Measurements from ENCODE around the gene HYOU1.
"Not testable (repeated sequence)": the region's sequence is repeated elsewhere in the genome, so short reads cannot be mapped to it uniquely, and the experiment has no call there.

Gene HYOU1

DNA sequence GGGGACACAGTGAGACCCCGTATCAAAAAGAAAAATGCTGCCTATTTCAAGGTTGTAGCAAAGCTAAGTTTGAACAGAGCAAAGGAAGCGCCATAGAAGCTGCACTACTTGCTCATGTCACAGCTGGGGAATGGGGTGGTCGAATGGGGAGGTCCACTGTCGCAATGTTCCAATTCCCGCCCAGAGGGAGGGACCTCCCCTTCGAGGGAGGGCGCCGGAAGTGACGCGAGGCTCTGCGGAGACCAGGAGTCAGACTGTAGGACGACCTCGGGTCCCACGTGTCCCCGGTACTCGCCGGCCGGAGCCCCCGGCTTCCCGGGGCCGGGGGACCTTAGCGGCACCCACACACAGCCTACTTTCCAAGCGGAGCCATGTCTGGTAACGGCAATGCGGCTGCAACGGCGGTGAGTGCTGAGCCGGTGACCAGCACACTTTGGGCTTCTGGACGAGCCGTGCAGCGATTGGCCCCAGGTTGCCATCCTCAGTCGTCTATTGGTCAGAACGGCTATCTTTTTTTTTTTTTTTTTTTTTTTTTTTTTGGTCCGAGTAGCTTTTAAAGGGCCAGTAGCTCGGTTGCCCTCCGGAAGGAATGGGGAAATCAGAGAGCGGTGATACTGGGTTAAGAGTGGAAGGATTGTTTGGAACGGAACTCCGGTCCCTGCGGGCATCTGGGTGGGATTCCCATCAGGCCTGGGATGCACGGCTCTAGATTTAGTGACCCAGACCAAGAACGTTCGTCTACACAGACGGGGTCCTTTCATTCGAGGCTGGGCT lies 27.8 kb upstream of the HYOU1 start, which contains the start of gene HMBS:
Gene HMBS (plus strand): TSS at position 219 of the 774 bp plus-strand sequence. CDS start 153 bp downstream, at position 372.
- DNase-seq: peak; percentile 90

DNA sequence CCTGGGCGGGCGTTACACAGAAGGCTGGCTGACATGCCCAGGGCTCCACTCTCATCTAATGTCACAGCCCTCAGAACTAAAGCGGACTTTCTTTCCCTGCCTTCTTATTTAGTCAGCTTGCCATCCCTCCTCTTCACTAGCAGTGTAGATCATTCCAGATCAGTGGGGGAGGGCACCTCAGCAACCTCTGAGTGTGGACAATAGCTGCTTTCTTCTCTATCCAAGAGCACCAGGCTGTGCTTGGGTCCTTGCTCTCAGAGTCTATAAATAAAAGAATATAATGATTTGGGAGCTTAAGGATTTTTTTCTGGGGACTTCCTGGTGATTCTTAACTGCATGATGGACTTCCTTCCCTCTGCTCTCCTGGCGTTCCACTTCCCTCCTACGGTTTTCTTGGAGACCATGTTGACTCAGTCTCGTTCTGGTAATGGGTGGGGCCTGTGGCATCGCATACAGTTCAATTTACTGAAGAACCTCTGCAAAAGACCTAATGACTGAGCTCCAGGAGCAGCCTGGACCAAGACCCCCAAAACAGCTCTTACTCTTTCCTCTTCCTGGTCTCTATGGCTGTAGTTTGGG lies 24.8 kb upstream of the HYOU1 start:
- no peak for DNase-seq

DNA sequence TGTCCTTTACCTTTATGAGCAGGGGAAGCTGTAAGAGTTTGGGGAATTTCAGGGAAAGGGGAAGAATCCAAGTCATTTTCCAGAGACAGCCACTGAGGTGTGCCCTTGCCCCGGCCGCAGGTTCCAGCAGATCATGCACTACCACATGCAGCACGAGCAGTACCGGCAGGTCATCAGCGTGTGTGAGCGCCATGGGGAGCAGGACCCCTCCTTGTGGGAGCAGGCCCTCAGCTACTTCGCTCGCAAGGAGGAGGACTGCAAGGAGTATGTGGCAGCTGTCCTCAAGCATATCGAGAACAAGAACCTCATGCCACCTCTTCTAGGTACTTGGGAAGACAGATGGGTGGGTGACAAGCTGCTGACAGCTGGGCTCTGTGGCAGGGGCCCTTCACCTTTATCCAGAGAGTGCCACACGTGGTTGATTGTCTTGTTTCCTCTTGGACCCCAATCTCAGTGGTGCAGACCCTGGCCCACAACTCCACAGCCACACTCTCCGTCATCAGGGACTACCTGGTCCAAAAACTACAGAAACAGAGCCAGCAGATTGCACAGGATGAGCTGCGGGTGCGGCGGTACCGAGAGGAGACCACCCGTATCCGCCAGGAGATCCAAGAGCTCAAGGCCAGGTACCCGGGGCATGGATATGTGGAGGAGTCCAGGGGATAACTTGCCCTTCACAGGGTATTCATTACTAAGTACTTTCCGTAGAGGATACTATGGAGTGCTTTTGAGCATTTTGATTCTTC lies 21.8 kb upstream of the HYOU1 start:
- DNase-seq: no peak

DNA sequence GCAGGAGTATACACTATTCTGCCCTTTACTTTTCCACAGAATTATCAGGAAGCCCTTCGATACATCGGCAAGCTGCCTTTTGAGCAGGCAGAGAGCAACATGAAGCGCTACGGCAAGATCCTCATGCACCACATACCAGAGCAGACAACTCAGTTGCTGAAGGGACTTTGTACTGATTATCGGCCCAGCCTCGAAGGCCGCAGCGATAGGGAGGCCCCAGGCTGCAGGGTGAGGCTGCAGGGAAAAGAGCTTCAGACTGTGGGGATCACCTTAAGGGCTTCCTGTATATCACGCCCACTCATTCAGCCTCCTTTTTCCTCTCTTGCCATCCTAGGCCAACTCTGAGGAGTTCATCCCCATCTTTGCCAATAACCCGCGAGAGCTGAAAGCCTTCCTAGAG lies 20.8 kb upstream of the HYOU1 start:
- DNase-seq: no peak

DNA sequence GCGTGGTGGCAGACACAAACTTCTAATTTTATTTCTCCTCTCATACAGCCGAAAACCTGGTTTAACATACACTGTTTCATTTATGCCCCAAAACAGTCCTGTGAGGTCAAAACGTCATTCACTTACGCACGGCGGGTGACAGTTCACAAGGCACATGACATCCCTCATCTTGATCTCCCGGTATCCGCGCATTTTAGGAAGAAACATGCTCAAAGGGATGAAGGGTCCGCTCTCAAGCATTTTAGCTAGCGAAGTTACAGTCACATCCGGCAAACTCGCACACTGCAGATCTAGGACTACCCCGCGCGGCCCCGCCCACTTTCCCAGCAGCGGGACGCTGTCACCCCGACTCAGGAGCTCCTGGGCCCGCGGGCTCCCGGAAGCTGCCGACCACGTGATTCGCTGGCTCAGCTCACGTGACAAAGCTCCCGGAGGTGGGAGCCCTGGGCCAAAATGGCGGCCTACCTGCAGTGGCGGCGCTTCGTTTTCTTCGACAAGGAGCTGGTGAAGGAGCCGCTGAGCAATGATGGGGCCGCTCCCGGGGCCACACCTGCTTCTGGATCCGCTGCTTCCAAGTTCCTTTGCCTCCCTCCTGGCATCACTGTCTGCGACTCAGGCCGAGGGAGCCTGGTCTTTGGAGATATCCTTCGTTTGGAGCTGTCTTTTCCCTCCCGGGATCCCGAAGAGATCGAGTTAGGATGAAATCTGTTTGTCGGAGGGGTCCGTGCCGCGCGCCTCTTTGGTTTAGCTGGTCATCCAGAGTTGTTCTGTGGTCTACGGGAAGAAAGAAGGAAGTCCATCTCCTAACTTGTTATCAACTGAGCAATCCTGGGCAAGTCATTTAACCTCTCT lies 10.6 kb upstream of the HYOU1 start, which contains the start of gene VPS11:
Gene VPS11 (plus strand): TSS at position 448 of the 852 bp plus-strand sequence. CDS start 6 bp downstream, at position 454.
- peak; percentile 91 for DNase-seq

DNA sequence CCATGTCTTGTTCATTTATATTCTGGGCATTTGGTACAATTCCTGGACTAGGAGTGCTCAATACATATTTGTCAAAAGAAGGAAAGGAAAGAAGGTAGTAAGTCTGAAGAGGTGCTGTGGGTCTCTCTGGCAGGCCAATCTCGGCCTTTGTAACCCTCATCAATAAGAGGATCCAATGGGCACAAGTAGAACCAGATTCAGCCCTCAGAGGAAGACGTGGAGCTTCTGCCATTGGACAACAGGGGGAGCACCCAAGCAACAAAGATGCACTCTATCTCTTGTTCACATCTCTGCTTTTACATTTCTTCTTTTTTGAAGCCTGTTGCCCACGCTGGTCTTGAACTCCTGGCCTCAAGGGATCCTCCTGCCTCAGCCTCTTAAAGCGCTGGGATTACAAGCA lies 8.4 kb upstream of the HYOU1 start:
- no peak for DNase-seq

DNA sequence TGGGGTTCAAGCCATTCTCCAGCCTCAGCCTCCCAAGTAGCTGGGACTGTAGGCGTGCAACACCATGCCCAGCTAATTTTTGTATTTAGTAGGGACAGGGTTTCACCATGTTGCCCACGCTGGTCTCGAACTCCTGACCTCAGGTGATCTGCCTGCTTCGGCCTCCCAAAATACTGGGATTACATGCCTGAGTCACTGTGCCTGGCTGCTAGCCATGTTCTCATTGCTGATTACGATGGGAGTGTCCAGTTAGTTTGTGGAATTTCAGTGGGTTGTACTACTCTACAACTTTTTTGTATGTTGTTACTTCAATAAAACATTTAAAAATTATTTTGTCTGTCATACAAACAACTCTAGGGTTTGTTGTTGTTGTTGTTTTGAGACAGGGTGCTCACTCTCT lies 5.8 kb upstream of the HYOU1 start:
- DNase-seq: no peak

DNA sequence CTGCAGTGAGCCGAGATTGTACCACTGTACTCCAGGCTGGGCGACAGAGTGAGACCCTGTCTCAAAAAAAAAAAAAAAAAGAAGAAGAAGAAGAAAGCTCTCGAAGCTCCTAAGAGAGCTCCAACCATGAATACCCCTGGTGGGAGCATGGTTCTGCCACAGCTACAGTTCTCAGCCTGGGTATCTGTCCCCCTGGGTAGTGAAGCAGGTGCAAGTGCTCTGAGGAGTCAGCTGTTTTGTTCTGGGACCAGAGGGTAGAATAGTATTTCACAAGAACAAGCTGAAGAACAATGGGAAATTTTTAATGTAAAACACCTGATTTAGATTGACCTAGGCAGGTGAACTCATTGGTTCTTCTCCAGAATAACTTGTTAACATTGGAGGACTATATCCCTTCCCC lies 4.3 kb upstream of the HYOU1 start:
- DNase-seq: no peak

DNA sequence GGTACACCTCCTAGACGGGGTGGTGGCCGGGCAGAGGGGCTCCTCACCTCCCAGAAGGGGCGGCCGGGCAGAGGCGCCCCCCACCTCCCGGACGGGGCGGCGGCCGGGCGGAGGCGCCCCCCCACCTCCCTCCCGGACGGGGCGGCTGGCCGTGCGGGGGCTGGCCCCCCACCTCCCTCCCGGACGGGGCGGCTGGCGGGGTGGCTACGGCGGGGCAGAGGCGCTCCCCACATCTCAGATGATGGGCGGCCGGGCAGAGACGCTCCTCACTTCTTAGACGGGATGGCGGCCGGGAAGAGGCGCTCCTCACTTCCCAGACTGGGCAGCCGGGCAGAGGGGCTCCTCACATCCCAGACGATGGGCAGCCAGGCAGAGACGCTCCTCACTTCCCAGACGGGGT lies 2.1 kb upstream of the HYOU1 start:
- not testable (repeated sequence) for DNase-seq

DNA sequence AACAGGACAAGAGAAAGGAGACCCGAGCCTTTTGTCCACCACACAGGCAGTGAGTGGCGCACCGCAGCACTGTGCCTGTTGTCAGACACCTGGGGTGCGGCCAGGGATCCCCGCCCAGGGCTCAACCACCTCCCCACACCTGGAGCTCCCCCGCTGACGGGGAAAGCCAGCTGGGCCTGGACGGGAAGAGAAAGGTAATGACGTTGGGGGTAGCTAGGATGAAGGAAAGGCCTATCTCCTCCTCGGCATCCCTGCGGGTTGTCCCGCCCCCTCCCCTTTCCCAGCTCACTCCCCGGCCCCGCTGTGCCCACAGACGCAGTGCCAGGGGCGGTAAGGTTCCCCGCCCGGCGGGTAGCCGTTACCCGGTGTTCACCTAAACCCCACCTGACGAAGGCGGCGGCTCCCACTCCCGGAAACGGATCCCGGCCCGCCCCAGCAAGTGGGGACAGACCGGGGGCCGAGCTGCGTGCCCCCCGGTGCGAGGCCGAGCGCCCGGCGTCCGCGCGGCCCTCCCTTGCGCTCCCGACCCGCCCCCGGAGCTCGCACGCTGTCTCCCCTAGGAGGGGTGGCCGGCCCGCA lies 495 bp downstream of the HYOU1 start:
- DNase-seq: no peak

DNA sequence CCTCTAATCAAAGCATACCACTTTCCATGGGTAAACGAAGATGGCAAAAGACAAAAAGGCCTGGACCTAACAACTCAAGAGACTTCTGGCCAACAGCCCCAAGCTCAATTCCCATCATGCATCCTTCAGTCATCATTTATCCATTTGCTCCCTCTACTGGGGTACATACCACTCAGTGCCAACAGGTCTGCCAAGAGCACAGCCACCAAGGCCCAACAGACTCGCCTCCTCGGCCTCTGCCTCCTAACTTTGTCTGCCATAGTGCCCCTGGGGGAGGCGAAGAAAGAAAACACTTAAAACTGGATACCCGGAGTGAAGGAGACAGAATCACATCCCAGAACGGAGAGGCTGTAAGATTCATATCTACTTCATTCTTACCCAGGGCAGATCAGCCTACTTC lies 1.1 kb downstream of the HYOU1 start:
- DNase-seq: no peak

DNA sequence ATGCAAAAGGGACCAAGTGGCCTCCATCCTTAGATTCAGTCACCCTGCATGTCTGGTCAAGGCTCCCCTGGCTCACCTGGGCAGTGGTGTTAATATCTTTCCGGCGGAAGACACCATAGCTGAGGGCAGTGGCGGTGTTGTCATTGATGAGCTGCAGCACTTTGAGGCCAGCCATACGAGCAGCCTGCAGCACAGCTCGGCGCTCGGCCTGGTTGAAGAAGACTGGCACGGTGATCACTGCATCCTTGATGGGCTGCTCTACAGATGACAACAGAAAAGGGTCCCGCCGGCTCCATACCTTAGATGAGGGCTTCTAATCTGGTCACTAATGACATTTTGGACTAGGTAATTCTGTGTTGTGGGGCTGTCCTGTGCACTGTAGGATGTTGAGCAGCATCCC lies 2.6 kb downstream of the HYOU1 start:
- no peak for DNase-seq

DNA sequence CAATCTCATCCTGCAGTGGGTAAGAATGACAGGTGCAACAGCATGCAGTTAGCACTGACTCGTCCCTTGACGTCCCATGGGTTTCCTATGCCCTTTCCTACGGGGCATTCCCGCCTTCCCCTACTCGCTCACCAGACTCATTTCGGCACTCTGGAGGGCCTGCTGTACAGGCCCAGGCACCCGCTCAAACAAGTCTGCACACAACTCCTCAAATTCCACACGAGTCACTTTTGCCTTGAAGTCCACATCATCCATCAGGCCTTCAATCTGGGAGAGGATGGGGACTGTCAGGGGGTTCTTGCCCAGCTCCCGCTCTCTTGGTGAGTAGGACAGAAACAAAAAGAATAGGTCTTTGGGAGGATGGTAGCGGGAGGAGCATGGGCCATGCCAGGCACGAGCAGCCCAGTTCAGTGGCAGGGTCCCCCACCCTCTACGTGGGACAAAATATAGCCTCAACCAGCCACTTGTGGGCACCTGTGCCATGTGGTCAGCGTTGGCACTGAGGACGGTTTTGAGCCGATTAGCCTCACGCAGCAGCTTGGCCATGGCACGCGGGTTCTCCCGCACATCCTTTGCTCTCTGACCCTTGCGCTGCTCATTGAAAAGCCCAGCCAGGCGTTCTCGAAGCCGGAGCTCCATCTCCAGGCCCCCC lies 4.7 kb downstream of the HYOU1 start:
- no peak for DNase-seq

DNA sequence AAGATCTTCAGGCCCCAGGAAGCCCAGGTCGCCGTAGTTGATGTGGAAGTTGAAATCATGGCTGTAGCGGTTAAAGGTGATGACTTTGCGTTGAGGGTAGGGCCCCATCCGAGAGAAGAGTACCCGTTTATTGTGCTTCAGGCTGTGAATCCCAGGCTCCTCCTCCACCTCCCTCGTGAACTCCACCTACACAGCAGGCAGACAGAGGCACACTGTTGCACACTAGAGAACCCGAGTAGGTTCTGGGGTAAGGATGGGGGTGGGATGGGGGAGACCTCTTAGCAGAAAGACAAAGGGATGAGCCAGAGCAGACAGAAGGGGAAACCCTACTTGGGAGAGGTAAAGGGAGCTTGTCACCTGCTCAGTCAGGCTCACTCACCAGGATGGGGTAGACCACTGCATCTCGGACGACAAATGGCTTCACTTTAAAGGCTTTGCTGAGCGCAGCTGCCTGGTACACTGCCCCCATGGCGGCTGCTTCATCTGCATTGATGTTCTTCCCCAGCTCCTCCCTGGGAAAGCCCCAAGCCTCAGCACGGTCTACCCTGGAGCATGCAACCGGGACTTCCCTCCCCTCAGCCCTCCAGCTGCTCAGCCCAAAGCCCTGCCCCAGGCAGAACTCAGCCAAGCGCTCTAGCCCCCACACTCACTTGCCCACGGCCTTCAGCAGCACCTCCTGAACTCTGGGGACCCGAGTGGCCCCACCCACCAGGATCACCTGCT lies 5.4 kb downstream of the HYOU1 start:
- DNase-seq: no peak

DNA sequence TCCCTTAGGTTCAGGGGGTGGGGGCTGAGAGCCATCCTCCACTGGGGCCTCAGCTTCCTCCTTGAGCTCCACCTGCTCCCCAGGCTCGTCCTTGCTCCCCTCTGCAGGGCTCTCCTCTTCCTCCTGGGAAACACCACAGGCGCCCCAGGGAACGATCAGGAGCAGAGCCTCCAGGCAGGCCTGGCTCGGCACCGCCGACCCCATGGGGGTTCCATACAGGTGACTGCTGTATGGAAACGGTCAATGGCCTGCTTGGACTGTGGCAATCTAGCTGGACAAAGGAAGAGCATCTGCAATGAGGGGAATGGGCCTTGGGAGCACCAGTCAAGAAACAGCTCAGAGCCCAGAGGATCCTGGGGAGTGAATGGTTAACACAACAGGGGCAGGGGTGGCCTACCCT lies 7.9 kb downstream of the HYOU1 start:
- no peak for DNase-seq

DNA sequence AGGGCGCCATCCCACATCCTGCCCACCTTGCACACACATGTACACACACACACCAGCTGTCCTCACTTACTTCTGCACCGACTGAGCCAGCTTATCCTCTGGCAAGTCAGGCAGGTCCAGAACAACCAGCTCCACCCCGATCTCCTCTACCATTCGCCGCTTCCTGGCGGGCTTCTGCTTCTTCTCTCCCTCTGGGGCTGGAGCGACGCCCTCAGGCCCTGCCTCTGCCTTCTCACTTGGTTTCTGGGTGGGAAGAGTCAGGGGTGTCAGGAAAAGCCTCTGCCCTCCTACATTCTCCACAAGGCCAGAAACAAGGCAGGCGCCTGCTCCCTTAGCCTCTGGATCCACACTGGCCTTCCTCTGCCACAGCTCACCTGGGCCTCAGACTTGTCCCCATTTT lies 8.4 kb downstream of the HYOU1 start:
- no peak for DNase-seq

DNA sequence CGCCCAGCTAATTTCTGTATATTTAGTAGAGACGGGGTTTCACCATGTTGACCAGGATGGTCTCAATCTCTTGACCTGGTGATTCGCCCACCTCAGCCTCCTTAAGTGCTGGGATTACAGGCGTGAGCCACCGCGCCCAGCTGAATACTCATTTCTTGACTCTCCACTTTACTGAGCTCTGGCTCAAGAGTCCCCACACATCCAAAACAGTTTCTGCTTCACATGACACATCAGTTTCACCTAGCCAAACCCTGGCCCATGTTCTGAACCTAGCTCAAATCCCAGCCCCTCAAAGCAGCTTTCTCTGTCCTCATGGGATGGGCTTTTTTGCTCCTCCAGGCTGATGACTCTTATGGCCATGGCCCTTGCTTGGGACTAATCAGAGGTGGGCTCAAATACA lies 9.8 kb downstream of the HYOU1 start:
- DNase-seq: no peak

DNA sequence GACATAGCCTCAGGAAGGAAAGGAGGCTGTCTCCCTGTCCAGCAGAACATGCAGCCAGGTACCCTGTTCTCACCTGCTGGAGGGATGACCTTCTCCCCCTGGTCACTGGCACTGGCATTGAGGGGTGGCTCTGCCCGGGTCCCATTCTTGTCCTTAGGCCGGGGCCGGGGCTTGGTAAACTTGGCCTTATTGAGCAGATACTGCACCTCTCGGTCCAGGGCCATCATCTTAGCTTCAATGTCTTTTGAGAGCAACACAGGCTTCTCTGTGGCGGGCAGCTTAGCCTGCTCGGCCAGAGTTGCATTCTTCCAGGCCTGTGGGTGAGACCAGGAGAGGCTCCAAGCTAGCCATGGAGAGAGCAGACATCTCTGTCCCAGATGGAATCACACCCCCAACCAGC lies 10.5 kb downstream of the HYOU1 start:
- no peak for DNase-seq

DNA sequence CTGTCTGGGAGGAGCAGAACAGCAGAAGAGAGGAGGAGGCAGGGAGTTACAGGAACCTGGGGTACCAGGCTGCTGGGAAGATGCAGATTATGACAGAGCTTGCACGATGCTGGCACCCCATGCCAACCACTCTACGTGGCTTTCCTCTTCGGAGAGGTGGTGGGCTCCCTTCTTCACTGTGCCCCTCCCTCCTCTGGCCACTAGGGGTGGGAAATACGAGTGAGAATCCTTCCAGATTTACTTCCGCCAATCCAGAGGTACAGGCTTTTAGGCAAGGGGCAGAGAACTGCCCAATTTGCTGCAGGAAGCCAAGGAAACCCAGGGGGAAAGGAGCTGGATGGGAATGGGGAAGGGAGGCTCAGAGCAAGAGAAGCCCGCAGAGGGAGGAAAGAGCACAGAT lies 12.3 kb downstream of the HYOU1 start:
- DNase-seq: no peak

DNA sequence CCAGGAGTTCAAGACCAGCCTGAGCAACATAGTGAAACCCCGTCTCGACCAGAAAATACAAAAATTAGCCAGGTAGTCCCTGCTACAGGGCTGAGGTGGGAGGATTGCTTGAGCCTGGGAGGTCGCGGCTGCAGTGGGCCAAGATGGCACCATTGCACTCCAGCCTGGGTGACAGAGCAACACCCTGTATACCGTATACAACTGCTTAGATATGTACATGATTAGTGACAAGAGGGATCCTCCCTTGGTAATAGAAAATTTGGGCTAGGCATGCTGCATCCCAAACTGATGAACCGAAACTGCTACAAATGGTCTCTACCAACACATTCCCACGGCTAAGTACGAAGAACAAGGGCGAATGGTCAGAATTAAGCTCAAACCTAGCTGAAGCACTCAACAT lies 14.1 kb downstream of the HYOU1 start:
- no peak for DNase-seq

DNA sequence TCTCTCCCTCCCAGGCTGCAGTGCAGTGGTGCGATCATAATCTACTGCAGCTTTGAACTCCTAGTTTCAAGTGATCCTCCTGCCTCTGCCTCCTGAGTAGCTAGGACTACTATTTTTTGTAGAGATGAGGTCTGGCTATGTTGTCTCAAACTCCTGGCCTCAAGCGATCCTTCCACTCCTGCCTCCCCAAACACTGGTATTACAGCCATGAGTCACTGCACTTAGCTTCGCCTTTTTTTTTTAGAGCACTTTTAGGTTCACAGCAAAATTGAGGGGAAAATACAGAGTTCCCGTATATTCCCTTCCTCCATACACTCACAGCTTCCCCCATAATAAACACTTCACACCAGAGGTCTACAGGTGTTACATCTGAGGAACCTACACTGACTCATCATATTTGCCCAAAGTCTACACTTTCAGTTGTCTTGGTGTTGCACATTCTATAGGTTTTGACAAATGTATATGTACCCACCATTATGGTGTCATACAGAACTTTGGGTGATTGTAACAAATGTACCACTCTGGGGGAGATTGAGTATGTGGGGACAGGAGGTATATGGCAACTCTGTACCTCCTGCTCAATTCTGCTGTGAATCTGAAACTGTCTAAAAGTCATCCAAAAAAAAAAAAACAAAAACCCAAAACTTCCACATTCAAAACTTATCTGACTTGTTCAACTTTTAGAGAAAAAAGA lies 15.0 kb downstream of the HYOU1 start:
- no peak for DNase-seq

Measured in NCI-H2029 (cell line).